ENCODE data around the gene MACROD2.
"Not testable (repeated sequence)": the region's sequence is repeated elsewhere in the genome, so short reads cannot be mapped to it uniquely, and the experiment has no call there.

MACROD2 gene

DNA sequence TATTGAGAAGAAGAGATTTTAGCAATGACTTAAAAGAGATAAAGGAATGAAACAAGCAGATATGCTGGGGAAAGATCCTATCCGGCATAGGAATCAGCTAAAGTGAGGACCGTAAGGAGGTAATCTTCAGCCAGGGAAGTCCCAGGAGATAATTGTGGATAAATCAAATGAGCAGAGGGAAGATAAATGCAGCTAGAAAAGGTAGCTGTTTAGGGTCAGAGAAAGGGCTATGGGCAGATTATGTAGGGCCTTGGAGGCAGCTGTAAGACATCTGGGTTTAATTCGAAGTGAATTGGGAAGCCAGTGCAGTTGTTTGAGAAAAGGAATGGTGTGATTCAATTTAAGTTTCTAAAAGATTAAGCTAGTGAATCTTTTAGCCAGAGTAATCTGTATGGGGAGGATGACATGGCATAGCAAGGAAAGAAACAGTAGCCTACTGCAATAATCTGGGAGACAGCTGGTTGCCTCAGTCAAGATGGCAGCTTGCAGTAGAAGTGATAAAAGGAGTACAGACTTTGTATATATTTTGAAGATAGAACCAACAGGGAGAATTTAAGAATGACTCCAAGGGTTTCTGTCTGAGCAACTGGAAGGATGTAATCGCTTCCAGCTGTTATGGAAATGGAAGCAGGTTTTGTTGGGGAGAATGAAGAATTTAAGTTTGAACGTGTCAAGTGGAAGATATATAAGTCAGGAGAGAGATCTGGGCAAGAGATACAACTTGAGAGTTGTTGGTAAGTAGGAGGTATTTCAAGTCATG lies 894.4 kb downstream of the MACROD2 start:
- no peak for DNase-seq (ENCODE audit: low read depth in 4 of 4, low spot score in 1 of 4)

DNA sequence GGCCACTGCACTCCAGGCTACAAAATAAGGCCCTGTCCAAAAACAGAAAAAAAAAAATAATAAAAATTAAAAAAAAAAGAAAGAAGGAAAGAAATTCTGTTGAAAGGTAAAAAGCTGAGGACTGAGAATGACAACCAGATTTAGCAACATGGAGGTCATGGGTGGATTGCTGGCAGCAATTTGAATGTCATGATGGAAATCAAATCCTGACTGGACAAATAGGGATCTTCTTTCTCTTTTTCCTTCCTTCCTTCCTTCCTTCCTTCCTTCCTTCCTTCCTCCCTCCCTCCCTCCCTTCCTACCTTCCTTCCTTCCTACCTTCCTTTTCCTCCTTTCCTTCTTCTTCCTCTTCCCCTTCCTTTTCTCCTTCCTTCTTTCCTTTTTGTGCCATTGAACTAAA lies 895.4 kb downstream of the MACROD2 start:
- DNase-seq (ENCODE audit: low read depth in 4 of 4, low spot score in 1 of 4): no peak

DNA sequence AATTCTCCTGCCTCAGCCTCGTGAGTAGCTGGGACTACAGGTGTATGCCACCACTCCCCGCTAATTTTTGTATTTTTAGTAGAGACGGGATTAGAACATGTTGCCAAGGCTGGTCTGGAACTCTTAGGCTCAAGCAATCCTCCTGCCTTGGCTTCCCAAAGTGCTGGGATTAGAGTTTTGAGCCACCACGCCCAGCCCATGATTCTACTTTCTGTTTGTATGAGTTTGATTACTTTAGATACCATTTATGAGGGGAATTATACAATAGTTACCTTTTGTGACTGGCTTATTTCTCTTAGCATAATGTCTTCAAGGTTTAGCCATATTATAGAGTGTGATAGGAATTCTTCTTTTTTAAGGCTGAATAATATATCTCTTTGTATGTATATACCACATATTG lies 897.5 kb downstream of the MACROD2 start:
- no peak for DNase-seq (ENCODE audit: low read depth in 4 of 4, low spot score in 1 of 4)

DNA sequence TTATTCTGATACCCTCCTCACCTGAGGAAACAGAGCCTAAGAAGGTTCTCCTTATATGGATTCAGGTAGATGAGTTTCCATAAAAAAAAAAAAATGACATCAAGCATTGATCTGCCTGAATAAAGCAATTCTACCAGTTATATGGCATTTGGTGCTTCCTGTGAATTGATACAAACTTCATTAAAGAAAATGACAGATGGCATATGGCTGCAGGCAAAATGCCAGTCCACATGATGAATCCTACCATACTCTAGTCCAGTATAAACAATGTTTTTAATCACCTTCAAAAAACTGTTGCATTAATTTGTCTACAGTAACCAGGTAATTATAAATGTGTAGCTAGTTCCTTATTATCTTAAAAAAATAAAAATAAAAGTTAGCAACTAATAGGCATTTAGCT lies 901.3 kb downstream of the MACROD2 start:
- no peak for DNase-seq (ENCODE audit: low read depth in 4 of 4, low spot score in 1 of 4)

DNA sequence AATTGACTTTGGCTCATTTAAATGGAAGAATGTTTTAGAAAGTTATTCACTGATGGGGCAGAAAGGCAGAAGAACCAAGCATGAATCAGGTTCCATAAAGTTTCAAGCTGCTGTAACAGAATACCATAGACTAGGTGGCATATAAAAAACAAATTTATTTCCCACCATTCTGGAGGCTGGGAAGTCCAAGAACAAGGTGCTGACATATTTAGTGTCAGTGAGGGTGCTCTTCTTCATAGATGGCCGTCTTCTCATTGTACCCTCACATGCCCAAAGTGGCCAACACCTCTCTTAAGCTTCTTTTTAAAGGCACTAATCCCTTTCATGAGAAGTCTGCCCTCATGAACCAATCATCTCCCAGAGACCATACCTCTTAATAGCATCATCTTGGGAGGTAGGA lies 902.3 kb downstream of the MACROD2 start:
- no peak for DNase-seq (ENCODE audit: low read depth in 4 of 4, low spot score in 1 of 4)

DNA sequence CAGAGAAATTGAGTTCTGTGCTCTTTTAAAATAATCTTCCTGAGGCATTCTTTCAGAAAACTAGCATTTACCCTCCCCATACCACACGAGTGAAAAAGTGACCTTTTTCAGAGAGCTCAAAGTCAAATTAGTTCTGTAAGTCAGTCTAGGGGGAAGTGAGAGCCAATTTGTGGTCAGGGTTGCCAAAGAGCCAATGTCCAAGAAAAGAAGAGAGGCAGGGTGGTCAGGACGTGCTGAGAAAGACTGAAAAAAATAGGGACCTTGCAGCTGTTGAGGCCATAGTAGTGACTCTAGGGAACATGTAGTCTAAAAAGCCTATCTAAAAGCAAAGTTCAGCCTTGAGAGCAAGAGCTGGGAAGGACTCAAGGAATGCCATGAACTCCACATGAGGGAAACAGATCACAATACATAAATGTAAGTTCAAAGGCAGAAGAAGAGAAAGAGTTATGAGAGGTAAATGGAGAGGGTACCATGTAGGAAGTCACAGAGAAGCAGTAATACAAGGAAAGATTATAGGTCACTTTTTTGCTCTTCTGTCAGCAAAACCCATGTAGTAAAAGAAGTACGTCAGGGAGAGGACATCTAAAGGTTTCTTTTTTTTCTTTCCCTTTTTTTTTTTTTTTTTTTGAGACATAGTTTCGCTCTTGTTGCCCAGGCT lies 907.2 kb downstream of the MACROD2 start:
- DNase-seq (ENCODE audit: low read depth in 4 of 4, low spot score in 1 of 4): no peak

DNA sequence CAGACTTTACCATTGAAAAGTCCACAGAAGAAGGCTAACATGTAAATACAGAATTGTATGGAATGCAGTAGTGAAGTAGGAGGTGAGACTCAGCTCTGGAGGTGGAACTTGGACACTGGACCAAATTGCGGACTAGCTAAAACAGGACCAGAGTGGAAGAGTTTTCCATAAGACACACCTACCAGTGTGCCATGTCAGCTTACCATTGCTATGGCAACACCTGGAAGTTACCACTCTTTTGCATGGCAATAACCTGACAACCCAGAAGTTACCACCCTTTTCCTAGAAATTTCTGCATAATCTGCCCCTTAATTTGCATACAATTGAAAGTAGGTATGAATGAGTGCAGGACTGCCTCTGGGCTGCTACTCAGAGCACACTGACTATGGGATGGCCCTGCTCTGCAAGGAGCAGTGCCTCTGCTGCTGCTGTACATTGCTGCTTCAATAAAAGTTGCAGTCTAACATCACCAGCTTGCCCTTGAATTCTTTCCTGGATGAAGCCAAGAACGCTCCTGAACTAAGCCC lies 911.7 kb downstream of the MACROD2 start:
- DNase-seq (ENCODE audit: low read depth in 4 of 4, low spot score in 1 of 4): no peak

DNA sequence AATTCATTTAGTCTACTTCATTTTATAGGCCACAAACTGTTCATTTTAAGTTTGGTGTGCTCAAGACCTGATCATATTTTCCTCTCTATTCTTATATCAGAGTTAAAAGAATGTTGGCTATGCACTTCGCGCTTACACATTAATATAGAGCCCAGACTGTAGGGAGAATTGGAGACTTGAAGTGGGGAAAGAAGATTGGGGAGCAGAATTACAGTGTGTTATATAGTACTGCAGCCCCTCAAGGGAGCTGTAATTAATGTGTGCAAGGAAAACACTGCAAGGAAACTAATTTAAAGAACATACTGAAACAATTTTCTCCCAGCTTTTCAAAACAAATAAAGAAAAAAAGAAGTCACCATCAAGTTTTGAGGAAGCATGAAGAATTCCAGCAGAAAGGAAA lies 914.8 kb downstream of the MACROD2 start:
- DNase-seq (ENCODE audit: low read depth in 4 of 4, low spot score in 1 of 4): no peak

DNA sequence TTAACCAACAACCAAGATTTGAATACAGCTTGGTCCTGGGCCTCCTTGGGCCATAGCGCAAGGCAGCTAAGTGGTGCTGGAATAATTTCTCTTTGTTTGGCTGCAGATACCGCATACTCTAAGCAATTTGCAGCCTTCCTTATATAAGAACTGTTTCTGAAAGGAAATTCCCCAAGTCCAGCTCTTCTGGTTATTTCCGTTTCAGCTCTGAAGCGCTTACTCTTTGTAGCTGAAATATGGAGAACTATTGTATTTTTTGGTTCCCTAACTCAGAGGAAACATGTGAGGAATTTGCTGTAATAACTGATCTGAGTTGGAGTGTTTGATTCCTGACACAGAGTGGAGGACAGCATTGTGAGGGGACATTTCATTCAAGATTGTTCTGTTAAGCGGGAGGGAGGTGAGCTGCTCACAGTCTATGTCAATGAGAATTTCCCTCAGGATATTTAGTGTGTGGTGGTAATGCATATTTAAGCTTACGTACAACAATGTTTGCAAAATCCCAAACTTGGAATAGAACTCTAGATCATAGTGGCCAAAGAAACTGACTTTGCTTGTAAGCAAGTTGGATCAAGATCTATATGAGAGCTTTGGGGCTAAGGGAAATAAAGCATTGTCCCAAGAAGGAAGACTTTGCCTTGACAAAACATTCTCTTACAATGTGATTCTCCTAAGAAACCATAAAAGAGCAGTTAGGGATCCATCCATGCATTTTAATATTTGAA lies 918.7 kb downstream of the MACROD2 start:
- DNase-seq (ENCODE audit: low read depth in 4 of 4, low spot score in 1 of 4): no peak

DNA sequence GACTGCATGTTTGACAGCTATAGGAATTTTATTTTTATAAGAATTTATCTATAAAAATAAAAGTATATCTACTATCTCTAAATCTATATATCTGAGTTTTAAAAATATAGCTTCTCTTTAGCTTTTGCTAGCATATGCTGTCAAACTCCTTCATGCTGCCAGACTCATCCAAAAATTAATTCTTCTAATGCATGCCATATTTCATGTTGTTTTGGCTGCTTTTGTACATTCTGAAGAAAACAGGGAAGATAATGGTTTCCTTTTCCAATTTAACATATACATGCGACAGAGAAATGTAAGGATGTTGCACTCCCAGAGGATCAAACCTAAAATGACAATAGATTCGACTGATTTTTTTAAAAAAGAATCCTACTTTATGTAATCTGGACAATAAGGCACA lies 919.3 kb downstream of the MACROD2 start:
- no peak for DNase-seq (ENCODE audit: low read depth in 4 of 4, low spot score in 1 of 4)

DNA sequence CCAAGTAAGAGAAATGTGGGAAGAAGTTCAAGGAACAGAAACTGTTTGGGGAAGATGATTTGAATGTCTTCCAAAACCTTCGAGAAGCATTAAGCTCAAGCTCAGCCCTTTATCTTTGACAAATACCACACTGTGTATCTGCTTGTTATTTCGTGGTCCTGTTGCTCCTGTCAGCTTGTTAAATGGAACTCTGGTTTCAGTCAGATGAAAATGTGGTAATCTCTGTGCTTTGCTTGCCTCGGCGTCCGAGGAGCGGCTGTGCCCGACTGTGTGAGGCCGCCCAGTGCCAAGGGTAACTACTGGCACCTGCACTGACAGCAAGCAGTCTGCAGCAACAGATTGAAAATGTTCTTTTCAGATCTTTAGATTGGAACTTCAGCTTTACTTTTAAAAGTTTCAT lies 920.0 kb downstream of the MACROD2 start:
- DNase-seq (ENCODE audit: low read depth in 4 of 4, low spot score in 1 of 4): no peak

DNA sequence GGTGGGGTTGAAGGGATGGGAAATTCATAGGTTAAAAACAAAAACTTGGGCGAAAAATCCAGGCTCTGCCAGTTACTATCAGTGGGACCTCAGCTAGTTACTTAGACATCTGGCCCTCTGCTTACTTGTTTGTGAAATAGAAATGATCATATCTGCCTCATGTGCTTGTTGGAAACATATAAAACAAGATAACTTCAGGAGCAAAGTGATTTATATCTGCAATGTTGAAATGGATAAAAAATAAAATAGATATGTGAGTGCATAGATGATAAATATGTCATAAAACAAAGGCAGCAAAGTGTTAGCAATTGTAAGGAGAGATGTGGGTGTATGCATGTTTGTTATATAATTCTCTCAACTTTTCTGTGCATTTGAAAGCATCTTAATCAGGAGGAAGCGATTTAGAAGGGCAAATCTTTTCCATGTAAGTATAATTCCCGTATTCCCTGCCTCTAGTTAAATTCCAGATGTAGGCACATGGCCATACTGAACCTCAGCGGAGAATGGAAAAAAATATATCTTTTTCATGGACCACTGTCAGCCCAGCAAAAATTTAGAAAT lies 921.1 kb downstream of the MACROD2 start:
- no peak for DNase-seq (ENCODE audit: low read depth in 4 of 4, low spot score in 1 of 4)

DNA sequence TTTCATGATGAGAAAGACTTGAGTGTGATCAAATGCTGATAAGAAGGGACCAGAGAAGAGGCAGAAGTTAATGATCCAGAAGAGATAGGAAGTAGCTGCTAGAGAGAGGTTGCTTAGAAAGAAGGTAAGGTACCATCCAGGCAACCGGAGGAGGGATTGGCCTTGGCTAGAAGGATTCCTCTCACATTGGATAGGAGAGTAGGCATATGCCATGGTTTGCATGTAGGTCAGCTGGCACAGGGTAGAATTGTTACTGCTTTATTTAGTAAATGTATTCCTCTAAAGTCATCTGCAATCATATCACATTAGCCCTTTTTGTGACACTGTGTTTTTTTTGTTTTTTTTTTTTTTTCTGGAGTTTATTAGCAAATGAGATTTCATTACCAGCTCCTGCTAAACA lies 923.0 kb downstream of the MACROD2 start:
- DNase-seq (ENCODE audit: low read depth in 4 of 4, low spot score in 1 of 4): no peak

DNA sequence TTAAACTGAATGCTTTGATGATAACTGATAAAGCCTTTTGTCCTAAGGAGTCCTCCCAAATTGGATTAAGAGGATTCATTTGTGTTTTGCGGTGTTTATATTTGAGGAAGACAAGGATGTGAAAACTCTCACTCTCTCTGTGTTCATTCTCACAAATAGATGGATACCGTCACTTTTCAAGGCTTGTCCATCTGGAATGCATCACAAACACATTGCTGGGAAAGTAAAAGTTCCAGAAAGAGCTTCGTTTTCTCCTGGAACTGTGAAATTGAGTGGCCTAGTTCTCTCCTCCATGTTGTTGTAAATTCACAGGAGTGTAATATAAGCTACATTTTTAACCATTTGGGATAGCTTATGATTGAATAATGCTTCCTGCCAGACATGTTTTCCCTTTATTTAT lies 923.7 kb downstream of the MACROD2 start:
- no peak for DNase-seq (ENCODE audit: low read depth in 4 of 4, low spot score in 1 of 4)

DNA sequence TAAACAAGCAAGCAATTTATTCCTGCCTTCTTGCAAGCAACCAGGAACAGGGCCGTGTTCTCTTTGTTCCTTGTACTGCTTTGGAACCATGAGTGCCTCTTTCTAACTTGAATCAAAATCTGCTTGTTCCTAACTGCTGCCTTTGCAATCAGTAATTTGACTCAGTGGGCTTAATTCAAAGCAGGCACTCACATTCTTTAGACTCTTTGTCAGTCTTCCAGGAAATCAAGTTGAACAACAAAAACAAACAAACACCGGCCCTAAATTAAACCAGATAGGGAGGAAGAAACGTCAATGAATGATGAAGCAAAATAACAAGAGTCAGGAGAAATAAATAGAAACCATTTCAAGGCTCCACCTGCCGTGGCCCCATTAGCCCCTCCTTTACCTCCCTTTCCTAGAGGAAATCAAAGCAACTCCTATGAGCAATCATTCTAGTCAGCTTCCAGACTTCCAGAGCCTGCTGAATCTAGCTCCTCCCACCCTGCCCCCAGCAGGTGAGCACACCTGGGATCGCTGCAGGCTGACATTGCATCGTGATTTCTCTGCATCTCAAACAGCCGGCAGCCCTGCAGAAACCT lies 924.3 kb downstream of the MACROD2 start:
- no peak for DNase-seq (ENCODE audit: low read depth in 4 of 4, low spot score in 1 of 4)

DNA sequence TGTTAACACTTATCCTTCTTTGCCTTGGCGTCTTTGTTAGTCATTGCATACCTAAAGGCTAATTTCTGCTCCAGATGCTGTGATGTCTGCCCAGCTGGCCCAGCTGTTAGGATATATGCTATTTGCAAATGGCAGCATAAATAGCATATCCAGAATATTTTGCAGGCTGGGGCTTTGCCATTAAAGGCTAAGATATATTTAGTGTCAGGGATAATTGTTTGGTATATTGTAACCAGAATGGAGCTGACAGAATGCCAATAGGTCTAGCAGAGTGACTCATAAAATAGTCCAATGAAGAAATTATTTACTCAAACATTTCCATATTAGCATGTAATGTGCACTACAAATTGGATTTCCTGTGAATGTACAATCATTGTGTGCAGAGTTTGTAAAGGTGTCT lies 926.2 kb downstream of the MACROD2 start:
- DNase-seq (ENCODE audit: low read depth in 4 of 4, low spot score in 1 of 4): no peak

DNA sequence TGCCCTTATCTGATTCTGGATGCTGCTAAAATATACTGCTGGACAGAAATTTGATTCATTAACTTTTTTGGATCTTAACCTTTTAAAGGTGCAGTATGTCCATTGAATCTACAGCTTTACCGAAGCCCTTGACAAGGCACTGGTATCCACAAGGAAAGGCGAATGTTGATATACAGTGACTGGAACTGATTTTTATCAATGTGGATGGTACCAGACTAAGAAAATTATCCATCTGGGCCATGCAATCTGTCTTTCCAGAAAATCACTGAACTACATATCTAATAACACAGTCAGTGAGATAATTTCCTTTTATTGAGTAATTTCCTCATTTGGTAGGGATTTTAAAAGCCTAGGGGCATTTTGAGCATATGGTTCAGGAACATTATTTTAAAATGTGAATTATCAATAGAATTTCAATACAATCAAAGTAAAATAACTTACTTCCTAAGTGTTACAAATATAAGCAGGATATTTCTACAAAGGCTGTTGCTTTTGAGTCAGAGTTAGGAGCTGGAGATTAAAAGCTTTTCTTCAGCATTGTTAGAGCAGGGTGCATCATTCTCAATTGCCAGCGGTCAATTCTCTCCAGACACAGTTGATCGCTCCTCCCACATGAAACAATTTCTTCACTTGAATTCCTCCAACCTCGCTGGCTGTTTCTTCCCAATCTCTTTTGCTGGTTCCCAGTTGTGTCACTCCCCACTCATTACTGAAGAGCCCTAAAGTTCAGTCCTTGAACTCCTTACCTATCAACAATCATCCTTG lies 927.4 kb downstream of the MACROD2 start:
- no peak for DNase-seq (ENCODE audit: low read depth in 4 of 4, low spot score in 1 of 4)

DNA sequence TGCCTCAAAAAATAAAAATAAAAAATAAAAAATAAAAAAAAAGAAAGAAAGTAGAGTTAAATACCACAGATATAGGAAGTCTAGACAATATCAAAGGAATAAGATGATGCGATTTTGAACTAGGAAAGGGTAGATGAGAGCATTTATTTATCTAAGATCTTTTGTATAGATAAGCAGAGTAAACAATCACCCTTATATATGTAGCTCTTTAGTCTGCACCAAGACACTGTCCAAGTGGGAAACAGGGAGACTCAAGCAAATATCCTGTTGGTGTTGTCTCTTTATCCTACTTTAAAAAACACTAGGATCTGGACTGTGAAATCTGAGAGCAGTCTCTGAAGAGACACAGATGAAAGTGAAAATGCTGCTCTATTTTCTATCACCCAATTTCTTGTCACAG lies 929.1 kb downstream of the MACROD2 start:
- no peak for DNase-seq (ENCODE audit: low read depth in 4 of 4, low spot score in 1 of 4)

DNA sequence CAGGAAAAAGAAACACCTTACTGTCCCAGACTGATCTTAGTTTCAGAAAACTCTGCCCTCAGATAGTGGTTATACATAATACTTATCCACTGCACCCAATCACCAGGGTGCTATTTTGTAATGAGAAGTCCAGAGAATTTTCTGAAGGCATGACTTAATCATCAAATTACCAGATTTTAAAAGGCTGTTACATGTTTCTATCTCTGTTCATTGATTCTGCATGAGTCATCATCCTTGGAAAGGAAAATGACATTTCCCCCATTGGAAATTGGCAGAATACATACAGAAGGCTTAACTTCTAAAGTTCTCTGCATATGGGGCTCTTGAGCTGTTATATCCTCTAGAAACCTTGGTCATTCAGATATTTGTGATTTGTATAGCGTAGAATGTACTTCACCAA lies 930.0 kb downstream of the MACROD2 start:
- no peak for DNase-seq (ENCODE audit: low read depth in 4 of 4, low spot score in 1 of 4)

DNA sequence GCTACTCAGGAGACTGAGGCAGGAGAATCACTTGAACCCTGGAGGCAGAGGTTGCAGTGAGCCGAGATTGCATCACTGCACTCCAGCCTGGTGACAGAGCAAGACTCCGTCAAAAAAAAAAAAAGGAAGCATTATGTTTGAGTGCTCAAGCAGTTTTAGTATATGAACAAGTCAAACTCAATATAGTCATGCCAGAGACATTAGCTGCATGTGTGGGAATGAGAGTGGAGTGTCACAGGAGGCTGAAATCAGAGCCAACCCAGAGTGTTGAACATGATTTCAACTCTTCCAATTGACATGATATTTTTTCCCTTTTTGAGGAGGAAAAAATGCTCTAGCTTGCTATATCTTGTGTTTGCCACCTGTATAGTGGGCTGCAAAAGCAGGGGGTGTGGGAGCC lies 931.1 kb downstream of the MACROD2 start:
- DNase-seq (ENCODE audit: low read depth in 4 of 4, low spot score in 1 of 4): not testable (repeated sequence)

DNA sequence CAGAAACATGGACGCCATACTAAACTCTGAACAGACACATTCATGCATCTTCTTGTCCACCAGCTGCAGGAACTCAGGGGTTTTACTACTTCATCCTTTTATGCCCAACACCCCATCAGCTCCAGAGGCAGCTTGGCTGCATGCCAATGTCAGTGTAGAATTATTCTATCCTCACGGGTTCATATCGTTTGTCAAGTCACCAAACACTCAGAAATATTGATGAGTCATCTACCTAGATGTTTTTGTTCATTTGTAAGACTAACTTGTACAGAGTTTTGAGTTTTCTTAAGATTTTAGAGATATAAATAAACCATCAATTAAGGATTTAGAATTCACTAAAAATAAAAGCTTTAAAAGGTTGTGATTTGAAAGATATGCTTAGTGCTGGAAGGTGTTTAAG lies 932.8 kb downstream of the MACROD2 start:
- no peak for DNase-seq (ENCODE audit: low read depth in 4 of 4, low spot score in 1 of 4)
